Endodermal cell (in vitro differentiated cells): Measurements from ENCODE around the gene RASL10B. TPM values are rescaled to one million over a fixed set of nuclear protein-coding genes. Genes with fewer than 3 reads are reported as not detected.

Experiments
- DNase-seq: peaks from one replicate; pipeline ENCODE4 v3.0.0-alpha.2; 2017
- H3K27ac ChIP-seq: 2 replicates; pipeline ENCODE4 v1.5.1; 2013; ENCODE audit warnings: mild to moderate bottlenecking, low read depth, low read length, moderate library complexity
- H3K27me3 ChIP-seq: 2 replicates; pipeline ENCODE4 v1.6.1; 2013; ENCODE audit warnings: mild to moderate bottlenecking, low read length, moderate library complexity; ENCODE audit not compliant: insufficient read depth, control insufficient read depth, poor library complexity, severe bottlenecking
- H3K36me3 ChIP-seq: 2 replicates; pipeline ENCODE4 v1.7.0; 2013; ENCODE audit warnings: mild to moderate bottlenecking, low read length, moderate library complexity; ENCODE audit not compliant: control insufficient read depth, insufficient read depth
- H3K4me1 ChIP-seq: one replicate; pipeline ENCODE4 v1.7.0; 2013; ENCODE audit warnings: low read length; ENCODE audit not compliant: control insufficient read depth, insufficient read depth
- H3K4me3 ChIP-seq: 2 replicates; pipeline ENCODE4 v1.5.1; 2013; ENCODE audit warnings: mild to moderate bottlenecking, low read length, moderate library complexity
- H3K9ac ChIP-seq: 2 replicates; pipeline ENCODE4 v1.6.1; 2013; ENCODE audit warnings: mild to moderate bottlenecking, low read length, moderate library complexity; ENCODE audit not compliant: poor library complexity, severe bottlenecking; ENCODE audit errors: extremely low read depth
- H3K9me3 ChIP-seq: 2 replicates; pipeline ENCODE4 v1.6.1; 2013; ENCODE audit warnings: mild to moderate bottlenecking, low read length, moderate library complexity; ENCODE audit not compliant: control insufficient read depth
- H3K27ac Mint-ChIP-seq: 2 replicates; pipeline ENCODE4 v1.8.0; 2020; ENCODE audit warnings: mixed read lengths
- H3K27me3 Mint-ChIP-seq: 2 replicates; pipeline ENCODE4 v1.8.0; 2021; ENCODE audit warnings: mild to moderate bottlenecking, mixed read lengths; ENCODE audit not compliant: insufficient read depth
- H3K36me3 Mint-ChIP-seq: 2 replicates; pipeline ENCODE4 v1.8.0; 2020; ENCODE audit warnings: low read depth, mixed read lengths
- H3K4me1 Mint-ChIP-seq: 2 replicates; pipeline ENCODE4 v1.8.0; 2020; ENCODE audit warnings: mixed read lengths
- H3K4me3 Mint-ChIP-seq: 2 replicates; pipeline ENCODE4 v1.8.0; 2020; ENCODE audit warnings: mild to moderate bottlenecking, moderate library complexity, mixed read lengths
- H3K9me3 Mint-ChIP-seq: 2 replicates; pipeline ENCODE4 v1.8.0; 2020; ENCODE audit warnings: mild to moderate bottlenecking, mixed read lengths
- WGBS, 2 experiments: methylation state at CpG; one replicate each; pipeline versions ENCODE4 v1.1.5 to v1.1.7; 2013; ENCODE audit warnings: missing lambda C conversion rate in 2 of 2, mixed read lengths in 1 of 2; ENCODE audit not compliant: insufficient coverage in 1 of 2, insufficient read length in 1 of 2; 5-methylcytosine and 5-hydroxymethylcytosine counted together
- total RNA-seq, 2 donors: library from RNA; stranded (reverse); fragmentation: NEBNext Ultra II Directional in 1 of 2; extraction: Animal tissue kit (Norgen Biotek cat#: 25700) in 1 of 2; gene quantifications; 2 replicates in 1 of 2; 3 replicates in 1 of 2; pipeline ENCODE4 v1.2.1, GENCODE V29; 2021
- TF ChIP-seq, protein P1 (sequence below): fragments of 200-600 bp; sonication (generic); conservative IDR thresholded peaks from 2 replicates; pipeline ENCODE4 v1.5.0; 2021; ENCODE audit warnings: antibody characterized with exemption, mild to moderate bottlenecking

Gene RASL10B
- total RNA-seq, 2 donors from 2014 or later: 28.6 to 31.9 TPM

DNA sequence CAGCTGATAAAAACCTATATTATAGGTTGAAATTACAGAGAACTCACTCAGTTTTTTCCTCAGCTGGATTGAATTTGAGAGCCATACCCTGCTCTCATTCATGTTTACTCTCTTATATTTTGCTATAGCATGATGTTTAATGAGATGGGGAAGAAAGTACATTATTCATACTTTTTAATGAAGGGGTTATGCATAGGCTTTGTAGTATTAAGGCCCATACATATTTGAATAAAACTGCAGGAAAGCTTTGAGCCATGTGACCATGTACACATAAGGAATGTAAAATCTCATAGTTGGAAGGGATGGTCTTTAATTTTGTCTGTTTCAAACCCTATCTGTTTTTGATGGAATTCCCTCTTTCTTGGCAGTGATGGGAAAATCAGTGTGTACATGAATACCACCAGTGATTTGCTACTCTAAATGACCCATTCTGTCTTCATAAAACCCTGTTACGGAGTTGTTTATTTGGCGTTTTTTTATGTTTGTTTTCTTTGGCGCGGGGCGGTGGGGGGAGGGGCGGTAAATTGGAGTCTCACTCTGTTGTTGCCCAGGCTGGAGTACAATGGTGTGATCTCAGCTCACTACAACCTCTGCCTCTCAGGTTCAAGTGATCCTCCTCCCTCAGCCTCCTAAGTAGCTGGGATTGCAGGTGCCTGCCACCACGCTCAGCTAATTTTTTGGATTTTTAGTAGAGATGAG lies 38.8 kb upstream of the RASL10B start:
- WGBS, 2 experiments: 83 to 100% methylated on average over 2 to 7 of the region's 7 CpGs
- Mint-ChIP-seq H3K36me3 (peaks cover 43% of the 10 kb centered on the region), H3K27me3 (no peaks in the 10 kb centered on the region), H3K9me3 (no peaks in the 10 kb centered on the region), H3K27ac (no peak overlapping the region), H3K4me3 (no peak overlapping the region), H3K4me1 (peaks cover 32% of the 10 kb centered on the region)
- peaks cover 86% of the 10 kb centered on the region for H3K36me3 ChIP-seq
- peaks cover 6% of the 10 kb centered on the region for H3K4me1 ChIP-seq
- no peak overlapping the region for H3K9ac ChIP-seq
- H3K27ac ChIP-seq: no peak overlapping the region
- TF ChIP-seq, protein P1, sequence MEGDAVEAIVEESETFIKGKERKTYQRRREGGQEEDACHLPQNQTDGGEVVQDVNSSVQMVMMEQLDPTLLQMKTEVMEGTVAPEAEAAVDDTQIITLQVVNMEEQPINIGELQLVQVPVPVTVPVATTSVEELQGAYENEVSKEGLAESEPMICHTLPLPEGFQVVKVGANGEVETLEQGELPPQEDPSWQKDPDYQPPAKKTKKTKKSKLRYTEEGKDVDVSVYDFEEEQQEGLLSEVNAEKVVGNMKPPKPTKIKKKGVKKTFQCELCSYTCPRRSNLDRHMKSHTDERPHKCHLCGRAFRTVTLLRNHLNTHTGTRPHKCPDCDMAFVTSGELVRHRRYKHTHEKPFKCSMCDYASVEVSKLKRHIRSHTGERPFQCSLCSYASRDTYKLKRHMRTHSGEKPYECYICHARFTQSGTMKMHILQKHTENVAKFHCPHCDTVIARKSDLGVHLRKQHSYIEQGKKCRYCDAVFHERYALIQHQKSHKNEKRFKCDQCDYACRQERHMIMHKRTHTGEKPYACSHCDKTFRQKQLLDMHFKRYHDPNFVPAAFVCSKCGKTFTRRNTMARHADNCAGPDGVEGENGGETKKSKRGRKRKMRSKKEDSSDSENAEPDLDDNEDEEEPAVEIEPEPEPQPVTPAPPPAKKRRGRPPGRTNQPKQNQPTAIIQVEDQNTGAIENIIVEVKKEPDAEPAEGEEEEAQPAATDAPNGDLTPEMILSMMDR: no peak
- no peaks in the 10 kb centered on the region for H3K9me3 ChIP-seq
- no peaks in the 10 kb centered on the region for H3K27me3 ChIP-seq
- no peak for DNase-seq
- no peak overlapping the region for H3K4me3 ChIP-seq

DNA sequence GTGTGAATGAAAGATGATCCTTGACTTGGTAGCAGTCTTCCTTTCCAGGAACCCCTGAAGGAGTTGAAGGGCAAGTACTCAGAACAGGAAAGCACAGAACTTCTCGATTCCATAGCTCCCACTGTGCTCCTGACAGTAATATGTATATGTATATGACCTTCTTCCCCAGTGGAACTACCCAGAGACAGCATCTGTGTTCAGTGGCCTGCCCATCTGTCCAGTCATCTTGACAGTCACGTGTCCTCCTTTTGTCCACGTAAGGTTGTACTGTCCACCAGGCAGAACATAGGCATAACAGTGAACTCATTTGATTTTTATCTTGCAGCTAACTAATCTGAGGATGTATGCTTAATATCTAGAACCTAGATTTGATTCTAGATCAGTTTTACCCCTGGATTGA lies 37.8 kb upstream of the RASL10B start:
- Mint-ChIP-seq H3K4me3 (no peak overlapping the region), H3K36me3 (peaks cover 34% of the 10 kb centered on the region), H3K27me3 (no peaks in the 10 kb centered on the region), H3K4me1 (peaks cover 36% of the 10 kb centered on the region), H3K9me3 (no peaks in the 10 kb centered on the region), H3K27ac (no peak overlapping the region)
- Histone ChIP-seq H3K36me3 (peaks cover 76% of the 10 kb centered on the region), H3K4me1 (peaks cover 6% of the 10 kb centered on the region), H3K9me3 (no peaks in the 10 kb centered on the region), H3K9ac (no peak overlapping the region), H3K27me3 (no peaks in the 10 kb centered on the region), H3K27ac (no peak overlapping the region), H3K4me3 (no peak overlapping the region)
- TF ChIP-seq, protein P1: no peak
- DNase-seq: no peak
- 100% methylated on average over 2 to 3 of the region's 3 CpGs for WGBS, 2 experiments

GRCh38 chr17:35694906-35695305 lies 36.5 kb upstream of the RASL10B start:
- no peak overlapping the region for H3K4me3 ChIP-seq
- H3K9ac ChIP-seq: no peak overlapping the region
- H3K27me3 Mint-ChIP-seq: no peaks in the 10 kb centered on the region
- H3K4me1 ChIP-seq: peaks cover 6% of the 10 kb centered on the region
- no peak overlapping the region for H3K4me3 Mint-ChIP-seq
- TF ChIP-seq, protein P1: no peak
- H3K9me3 Mint-ChIP-seq: no peaks in the 10 kb centered on the region
- H3K36me3 Mint-ChIP-seq: peaks cover 29% of the 10 kb centered on the region
- DNase-seq: no peak
- H3K9me3 ChIP-seq: no peaks in the 10 kb centered on the region
- 79 to 99% methylated on average over 2 of the region's 2 CpGs for WGBS, 2 experiments
- peaks cover 71% of the 10 kb centered on the region for H3K36me3 ChIP-seq
- peaks cover 36% of the 10 kb centered on the region for H3K4me1 Mint-ChIP-seq
- H3K27ac ChIP-seq: no peak overlapping the region
- no peak overlapping the region for H3K27ac Mint-ChIP-seq
- H3K27me3 ChIP-seq: no peaks in the 10 kb centered on the region
